DMS79 (cell line): Measurements from ENCODE around the gene EIPR1.

Experiments
- DNase-seq: peaks from one replicate; lab custom pipeline; 2025; lab: John Stamatoyannopoulos, UW

The EIPR1 gene

GRCh38 chr2:3377612-3378432 lies at the start of gene EIPR1:
Gene EIPR1 (minus strand): TSS chr2:3377818. CDS start chr2:3377689, 129 bp downstream.
- DNase-seq = peak; percentile 98

- no peak for DNase-seq
Observed at GRCh38 chr2:3427272-3427671, 49.7 kb upstream of the EIPR1 start.

- no peak for DNase-seq
Observed at GRCh38 chr2:3426615-3427014, 49.0 kb upstream of the EIPR1 start.

DNA sequence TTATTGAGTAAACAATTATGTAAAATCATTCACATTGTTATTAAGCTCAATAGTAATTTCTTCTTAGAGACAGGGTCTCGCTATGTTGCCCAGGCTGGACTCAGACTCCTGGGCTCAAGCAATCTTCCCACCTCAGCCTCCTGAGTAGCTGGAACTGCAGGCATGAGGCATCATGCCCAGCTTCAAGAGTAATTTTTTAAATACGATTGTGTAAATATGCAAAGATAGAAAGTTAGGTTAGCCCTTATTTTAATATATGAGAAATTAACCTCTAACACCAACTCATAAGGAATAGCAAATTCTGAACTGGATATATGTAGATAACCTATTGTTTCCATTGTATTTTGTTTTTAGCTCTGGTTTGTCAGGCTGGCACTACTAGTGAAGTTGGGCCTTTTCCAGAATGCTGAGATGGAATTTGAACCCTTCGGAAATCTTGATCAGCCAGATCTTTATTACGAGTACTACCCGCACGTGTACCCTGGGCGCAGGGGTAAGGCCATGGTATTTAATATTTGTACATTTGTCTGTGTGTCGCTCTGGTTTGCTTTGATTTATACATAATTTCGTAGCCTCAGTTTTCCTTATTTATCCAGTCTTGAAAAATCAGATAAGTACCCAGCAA lies 46.7 kb upstream of the EIPR1 start:
- no peak for DNase-seq

- no peak for DNase-seq
Observed at GRCh38 chr2:3423492-3424170, 46.0 kb upstream of the EIPR1 start.

DNA sequence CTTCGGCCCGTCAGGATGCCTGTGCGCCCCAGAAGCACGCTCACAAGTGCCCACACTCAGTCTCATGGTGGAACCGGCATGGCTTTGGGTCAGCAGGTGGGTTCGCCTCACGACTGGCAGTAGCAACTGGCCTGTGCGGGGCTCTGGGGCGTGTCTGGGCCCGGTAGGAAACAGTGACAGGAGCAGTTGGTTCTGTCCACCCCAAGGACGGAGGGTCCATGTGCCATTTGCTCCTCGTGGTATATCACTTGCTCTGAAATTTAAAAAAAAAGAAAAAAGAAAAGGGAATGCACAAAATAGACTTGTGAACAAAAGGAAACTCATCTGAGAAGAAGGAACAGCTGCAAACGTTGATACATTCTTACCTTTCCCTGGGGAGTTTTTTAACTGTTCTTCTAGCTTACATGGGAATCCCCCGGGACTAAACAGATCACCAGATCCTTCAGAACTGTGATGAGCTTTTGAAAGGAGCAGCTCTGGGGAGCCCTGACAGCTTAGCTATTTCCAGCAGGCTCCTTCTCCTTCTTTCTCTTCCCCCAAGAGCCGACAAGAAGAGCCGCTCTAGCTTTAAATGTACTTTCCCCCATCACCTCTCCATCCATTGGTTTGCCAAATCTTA lies 44.7 kb upstream of the EIPR1 start:
- no peak for DNase-seq

DNA sequence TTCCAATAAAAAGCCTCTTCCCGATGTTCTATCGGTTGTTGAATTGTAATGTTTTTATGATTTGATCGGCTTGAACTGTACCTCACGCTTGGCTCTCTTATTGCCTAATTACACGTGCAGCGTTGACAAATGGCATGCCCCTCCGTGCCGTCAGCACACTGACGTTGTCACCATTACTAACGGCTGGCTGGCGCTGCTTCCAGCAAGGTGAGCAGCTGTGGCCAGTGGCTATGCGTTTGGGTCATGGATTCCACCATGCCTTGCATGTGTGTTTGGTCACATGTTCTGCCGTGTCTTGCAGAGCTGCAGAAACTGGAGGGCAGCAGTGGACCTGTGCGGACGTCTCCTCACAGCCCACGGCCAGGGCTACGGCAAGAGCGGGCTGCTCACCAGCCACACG lies 44.0 kb upstream of the EIPR1 start:
- no peak for DNase-seq

GRCh38 chr2:3420769-3421397 lies 43.3 kb upstream of the EIPR1 start:
- no peak for DNase-seq

DNA sequence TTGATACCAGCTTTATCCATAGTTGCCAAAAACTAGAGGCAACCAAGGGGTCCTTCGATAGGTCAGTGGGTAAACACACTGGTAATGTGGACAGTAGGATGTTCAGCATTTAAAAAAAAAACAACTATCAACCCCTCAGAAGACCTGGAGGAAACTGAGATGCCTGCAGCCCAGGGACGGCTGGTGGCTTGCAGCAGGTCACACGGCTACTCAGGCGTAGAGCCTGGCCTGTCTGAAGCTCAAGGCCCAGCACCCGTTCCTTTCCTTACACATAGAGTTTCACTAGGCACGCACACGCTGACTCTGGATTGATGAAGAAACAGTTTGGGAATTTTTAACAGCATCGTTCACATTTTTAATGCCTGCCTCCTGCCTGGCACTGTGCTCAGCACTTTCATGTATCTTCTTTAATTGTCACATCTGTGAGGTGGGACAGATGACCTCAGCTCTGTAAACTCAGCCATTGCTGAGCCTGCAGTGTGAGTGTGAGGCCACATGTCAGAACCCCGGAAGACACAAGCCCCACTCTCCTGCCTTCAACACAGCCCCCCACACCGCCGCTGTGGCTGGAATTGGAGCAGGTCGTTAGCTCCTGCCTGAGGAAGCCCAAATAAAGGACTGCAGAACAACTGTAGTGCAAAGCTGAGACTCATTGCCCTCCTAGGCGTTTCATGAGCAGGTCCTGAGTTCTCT lies 42.6 kb upstream of the EIPR1 start:
- no peak for DNase-seq

DNA sequence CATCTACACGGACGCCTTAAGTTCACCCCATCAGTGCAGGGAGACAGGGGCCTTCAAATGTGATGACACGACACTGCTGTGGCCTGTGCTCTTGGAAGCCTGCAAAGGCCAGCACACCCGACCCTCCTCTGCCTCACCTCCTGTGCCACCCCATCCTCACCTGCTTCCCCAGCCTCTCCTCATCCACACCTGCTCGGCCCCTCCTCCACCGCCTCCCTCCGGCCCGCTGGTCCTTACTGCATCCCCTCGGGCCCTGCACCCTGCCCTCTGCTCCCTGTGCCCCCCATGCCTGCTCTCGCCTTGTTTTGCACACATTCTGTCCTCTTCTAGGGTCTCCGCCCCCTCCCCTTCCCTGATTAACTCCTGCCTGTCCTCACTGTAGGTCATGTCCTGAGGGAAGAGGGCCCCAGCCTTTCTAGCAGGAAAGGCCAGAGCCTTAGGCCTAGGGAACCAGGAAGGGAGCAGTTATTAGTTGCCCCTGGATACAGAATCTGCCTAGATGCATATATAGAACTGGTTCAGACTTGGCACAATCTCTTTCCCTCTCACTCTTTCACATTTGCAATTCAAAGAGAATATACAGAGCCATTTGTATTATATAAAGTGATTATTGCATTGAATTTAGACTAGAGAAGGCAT lies 41.3 kb upstream of the EIPR1 start:
- DNase-seq = no peak

DNA sequence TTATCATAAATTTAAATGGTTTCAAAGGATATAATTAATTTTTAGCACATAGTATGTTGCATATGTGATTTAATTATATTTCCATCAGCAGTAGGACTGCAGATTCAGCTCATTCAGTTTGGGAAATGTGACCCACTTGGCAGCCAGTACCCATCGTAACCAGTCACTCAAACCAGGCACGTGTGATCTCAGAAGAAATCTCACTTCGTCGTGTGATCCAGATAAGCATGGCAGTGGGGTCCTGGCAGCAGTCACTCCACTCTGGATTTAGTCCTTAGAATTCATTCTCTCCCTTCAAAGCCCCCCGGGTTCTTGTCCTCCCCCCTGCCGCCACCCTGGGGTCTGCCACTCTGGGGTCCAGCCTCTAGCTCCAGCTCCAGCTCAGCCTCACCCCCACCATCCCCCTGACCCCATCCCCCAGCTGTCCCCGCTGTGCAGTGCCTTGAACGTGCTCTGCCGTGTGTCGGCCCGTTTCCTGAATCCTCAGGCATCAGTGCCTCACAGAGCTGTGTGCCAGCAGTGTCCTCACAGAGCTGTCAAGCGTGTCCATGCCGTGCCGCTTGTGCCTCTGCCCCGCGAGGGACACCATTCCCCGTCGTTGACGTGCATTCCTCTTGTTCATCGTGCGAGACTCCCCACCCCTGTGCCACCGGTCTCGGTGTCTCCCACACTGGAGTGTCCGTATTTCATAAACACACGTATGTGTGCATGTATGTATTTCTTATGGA lies 36.7 kb upstream of the EIPR1 start:
- no peak for DNase-seq

- DNase-seq = no peak
Observed at GRCh38 chr2:3413697-3414096, 36.1 kb upstream of the EIPR1 start.

DNA sequence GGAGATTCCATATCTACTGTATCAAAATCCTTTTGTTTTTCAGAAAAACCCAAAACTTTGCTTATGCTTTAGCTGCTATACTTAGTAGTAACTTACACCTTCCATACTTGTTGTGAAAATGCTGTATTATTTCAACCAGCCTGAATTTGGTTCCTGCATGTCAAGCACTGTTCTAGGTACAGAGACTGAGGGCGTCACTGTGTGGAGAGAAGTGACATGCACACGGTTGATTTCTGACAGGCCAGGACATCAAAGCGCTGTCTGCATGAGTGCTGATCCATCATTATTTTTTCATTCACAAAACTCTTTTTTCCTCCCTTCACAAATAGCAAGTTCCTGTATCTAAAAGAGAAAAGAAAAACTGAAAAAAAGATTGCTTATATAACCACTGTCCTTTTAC lies 33.5 kb upstream of the EIPR1 start:
- DNase-seq = no peak

DNA sequence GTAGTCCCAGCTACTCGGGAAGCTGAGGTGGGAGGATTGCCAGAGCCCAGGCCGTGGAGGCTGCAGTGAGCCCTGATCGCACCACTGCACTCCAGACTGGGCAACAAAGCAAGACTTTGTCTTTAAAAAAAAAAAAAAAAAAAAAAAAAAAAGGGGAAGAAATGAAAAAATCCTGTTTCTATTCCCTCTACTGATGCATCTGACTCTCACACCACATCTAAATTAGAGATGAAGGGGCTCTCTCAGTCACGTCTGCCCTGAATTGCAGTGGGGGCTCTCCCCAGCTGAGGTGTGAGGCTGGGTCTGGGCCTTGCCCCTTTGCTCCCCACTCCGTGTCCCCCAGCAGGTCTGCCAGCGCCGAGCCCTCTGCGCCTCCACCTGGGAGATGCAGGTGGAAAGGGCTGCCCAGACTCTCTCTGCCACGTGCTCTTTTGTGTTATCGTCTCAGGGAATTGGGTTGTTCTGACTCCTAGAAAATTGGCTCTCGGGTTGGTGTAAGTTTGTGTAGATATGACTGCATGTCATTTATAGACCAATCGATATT lies 32.1 kb upstream of the EIPR1 start:
- DNase-seq = no peak

- no peak for DNase-seq
Observed at GRCh38 chr2:3408781-3409180, 31.2 kb upstream of the EIPR1 start.

GRCh38 chr2:3406501-3406900 lies 28.9 kb upstream of the EIPR1 start:
- DNase-seq = no peak

- DNase-seq = no peak
Observed at GRCh38 chr2:3405876-3406275, 28.3 kb upstream of the EIPR1 start.

- no peak for DNase-seq
Observed at GRCh38 chr2:3405307-3405706, 27.7 kb upstream of the EIPR1 start.

DNA sequence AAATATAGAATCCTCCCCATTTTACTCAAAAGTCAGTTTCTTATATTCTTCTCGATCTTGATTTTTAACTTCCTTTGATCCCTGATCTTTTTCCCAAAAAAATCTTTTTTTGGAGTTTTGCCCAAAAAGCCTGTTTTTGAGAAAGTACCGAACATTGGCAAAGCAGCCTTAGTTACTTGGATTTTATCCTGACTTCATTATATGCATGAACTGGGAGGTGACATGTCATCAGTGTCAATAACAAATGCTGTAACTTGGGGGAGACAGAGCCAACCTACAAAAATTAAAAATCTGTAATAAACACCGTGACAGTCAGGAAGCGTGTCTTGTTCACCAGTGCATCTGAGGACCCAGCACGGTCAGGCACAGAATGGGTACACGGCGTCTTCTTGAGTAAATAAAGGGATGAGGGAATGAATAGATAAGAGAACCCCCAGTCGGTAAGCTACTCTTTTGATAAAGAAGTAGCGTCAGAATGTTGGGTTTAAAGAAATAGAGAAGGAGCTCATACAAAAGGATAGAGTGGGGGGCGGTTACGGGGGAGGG lies 26.8 kb upstream of the EIPR1 start:
- DNase-seq = no peak
